Fibroblast of lung (primary cell): ENCODE measurements around the gene PDX1. TPM values are rescaled to one million over a fixed set of nuclear protein-coding genes. Genes with fewer than 3 reads are reported as not detected.

Experiments
- DNase-seq, 2 donors: peaks; one replicate each; pipeline versions ENCODE4 v3.0.0 to v3.0.0-alpha.2; 2010; ENCODE audit warnings: low read depth in 2 of 2
- H2AFZ ChIP-seq: 2 replicates; pipeline ENCODE4 v1.5.1; 2012; ENCODE audit warnings: low read length, control low read depth, inconsistent platforms
- H3K27ac ChIP-seq: 2 replicates; pipeline ENCODE4 v1.5.1; 2011; ENCODE audit warnings: low read length, control low read depth; ENCODE audit not compliant: insufficient read depth
- H3K27me3 ChIP-seq: 2 replicates; pipeline ENCODE4 v1.5.1; 2011; ENCODE audit warnings: mild to moderate bottlenecking, low read length; ENCODE audit not compliant: control insufficient read depth, insufficient read depth
- H3K36me3 ChIP-seq: 2 replicates; pipeline ENCODE4 v1.5.1; 2011; ENCODE audit warnings: low read length; ENCODE audit not compliant: control insufficient read depth, insufficient read depth
- H3K4me1 ChIP-seq: 2 replicates; pipeline ENCODE4 v1.5.1; 2011; ENCODE audit warnings: low read length; ENCODE audit not compliant: control insufficient read depth, insufficient read depth; ENCODE audit errors: extremely low read depth
- H3K4me2 ChIP-seq: 2 replicates; pipeline ENCODE4 v1.5.1; 2011; ENCODE audit warnings: low read length, control low read depth; ENCODE audit not compliant: insufficient read depth; ENCODE audit errors: extremely low read depth
- H3K4me3 ChIP-seq, 4 experiments: fragments of 200-600 bp in 1 of 4; sonication (generic) in 1 of 4; replicated peaks in 1 of 4; 2 replicates each; pipeline ENCODE4 v1.5.1; 2011 to 2016; ENCODE audit warnings: low read length in 4 of 4, low read depth in 3 of 4, mild to moderate bottlenecking in 3 of 4, control low read depth in 2 of 4, inconsistent platforms in 1 of 4, mixed read lengths in 1 of 4; ENCODE audit not compliant: insufficient read depth in 1 of 4; ENCODE audit errors: control extremely low read depth in 1 of 4
- H3K79me2 ChIP-seq: 2 replicates; pipeline ENCODE4 v1.5.1; 2012; ENCODE audit warnings: mild to moderate bottlenecking, low read length, inconsistent platforms; ENCODE audit not compliant: control insufficient read depth, insufficient read depth
- H3K9ac ChIP-seq: 2 replicates; pipeline ENCODE4 v1.5.1; 2011; ENCODE audit warnings: mild to moderate bottlenecking, low read length, control low read depth; ENCODE audit not compliant: insufficient read depth
- H3K9me3 ChIP-seq: 2 replicates; pipeline ENCODE4 v1.5.1; 2012; ENCODE audit warnings: low read depth, low read length; ENCODE audit not compliant: control insufficient read depth, insufficient read depth
- H4K20me1 ChIP-seq: 2 replicates; pipeline ENCODE4 v1.5.1; 2011; ENCODE audit warnings: low read length; ENCODE audit not compliant: control insufficient read depth, insufficient read depth; ENCODE audit errors: extremely low read depth
- CTCF ChIP-seq, 2 donors: IDR thresholded peaks in 1 of 2; conservative IDR thresholded peaks in 1 of 2; 1 replicate in 1 of 2; 2 replicates in 1 of 2; pipeline ENCODE4 v1.5.1; 2011 to 2012; ENCODE audit warnings: low read length in 2 of 2, control low read depth in 1 of 2, inconsistent platforms in 1 of 2, low read depth in 1 of 2, mild to moderate bottlenecking in 1 of 2
- EZH2 ChIP-seq: IDR thresholded peaks from 2 replicates; pipeline ENCODE4 v1.5.1; 2012; ENCODE audit warnings: low read length, control low read depth, mild to moderate bottlenecking; ENCODE audit errors: missing control alignments
- polyA plus RNA-seq, 2 donors: library from polyadenylated mRNA; depleted of rRNA in 1 of 2; stranded (reverse) in 1 of 2; unstranded in 1 of 2; fragments of >200 nt; gene quantifications; 2 replicates each; pipeline ENCODE4 v1.2.1, GENCODE V29; 2011 to 2012; ENCODE audit warnings: missing spikeins in 1 of 2
- total RNA-seq: library from RNA; depleted of rRNA; stranded (reverse); fragments of >200 nt; gene quantifications from 2 replicates; pipeline ENCODE4 v1.2.1, GENCODE V29; 2014

The PDX1 gene
- total and polyA plus RNA-seq, 2 donors (not counting 1 experiment from before 2014, with no cell fraction given): not detected

GRCh38 chr13:27967736-27968315 lies 48.0 kb downstream of the PDX1 start:
- no peak overlapping the region for H3K4me3 ChIP-seq
- H2AFZ ChIP-seq: no peak overlapping the region
- H4K20me1 ChIP-seq: no peaks in the 10 kb centered on the region
- no peak for DNase-seq
- H3K9me3 ChIP-seq: no peaks in the 10 kb centered on the region
- no peaks in the 10 kb centered on the region for H3K4me1 ChIP-seq
- H3K27ac ChIP-seq: no peak overlapping the region
- H3K9ac ChIP-seq: no peak overlapping the region
- H3K27me3 ChIP-seq: peaks cover 71% of the 10 kb centered on the region
- TF ChIP-seq EZH2 (peak; percentile 76), CTCF (conservative IDR thresholded peaks at IDR 0.05 in 1 of 2, IDR thresholded peaks at IDR 0.05 in 1 of 2; ENCODE audit: low read depth in 1 of 2, low read length in 2 of 2) (no peak)
- no peaks in the 10 kb centered on the region for H3K79me2 ChIP-seq
- H3K36me3 ChIP-seq: no peaks in the 10 kb centered on the region
- no peak overlapping the region for H3K4me2 ChIP-seq

- no peak overlapping the region for H3K4me3 ChIP-seq
- H3K9ac ChIP-seq: no peak overlapping the region
- H3K79me2 ChIP-seq: no peaks in the 10 kb centered on the region
- H3K27ac ChIP-seq: no peak overlapping the region
- H3K4me1 ChIP-seq: no peaks in the 10 kb centered on the region
- H2AFZ ChIP-seq: no peak overlapping the region
- H3K4me2 ChIP-seq: no peak overlapping the region
- H3K36me3 ChIP-seq: no peaks in the 10 kb centered on the region
- no peaks in the 10 kb centered on the region for H4K20me1 ChIP-seq
- H3K27me3 ChIP-seq: peaks cover 74% of the 10 kb centered on the region
- H3K9me3 ChIP-seq: no peaks in the 10 kb centered on the region
- TF ChIP-seq CTCF (conservative IDR thresholded peaks at IDR 0.05 in 1 of 2, IDR thresholded peaks at IDR 0.05 in 1 of 2; ENCODE audit: low read depth in 1 of 2, low read length in 2 of 2) (no peak), EZH2 (peak; percentile 80)
- DNase-seq: no peak
Observed at GRCh38 chr13:27968316-27969081, 48.7 kb downstream of the PDX1 start.

- Histone ChIP-seq H4K20me1 (no peaks in the 10 kb centered on the region), H3K4me2 (no peak within 1 kb of the TSS), H3K9me3 (no peaks in the 10 kb centered on the region), H2AFZ (no peak within 1 kb of the TSS), H3K4me3 (no peak within 1 kb of the TSS), H3K79me2 (no peaks in the 10 kb centered on the region), H3K9ac (no peak within 1 kb of the TSS), H3K27me3 (peaks cover 78% of the 10 kb centered on the region), H3K36me3 (no peaks in the 10 kb centered on the region), H3K4me1 (no peaks in the 10 kb centered on the region), H3K27ac (no peak within 1 kb of the TSS)
- TF ChIP-seq CTCF (conservative IDR thresholded peaks at IDR 0.05 in 1 of 2, IDR thresholded peaks at IDR 0.05 in 1 of 2; ENCODE audit: low read depth in 1 of 2, low read length in 2 of 2): no peak
- no peak for TF ChIP-seq EZH2
- DNase-seq: no peak
Observed at GRCh38 chr13:27969082-27969865, 49.5 kb downstream of the PDX1 start, which contains the start of gene CDX2. TSS of gene CDX2 (minus strand) at chr13:27969315. CDS start at chr13:27969006, 309 bp downstream.
